Cardiac fibroblast (primary cell): ENCODE measurements around the gene RDX.

Experiments
- DNase-seq, 2 donors: peaks; one replicate each; pipeline versions ENCODE4 v3.0.0 to v3.0.0-alpha.2; 2010; ENCODE audit warnings: low read depth in 2 of 2
- H3K4me3 ChIP-seq, 2 donors: replicated peaks in 1 of 2; 1 replicate in 1 of 2; 2 replicates in 1 of 2; pipeline ENCODE4 v1.5.1; 2011; ENCODE audit warnings: low read depth in 2 of 2, low read length in 2 of 2, mild to moderate bottlenecking in 2 of 2, moderate library complexity in 1 of 2
- TF ChIP-seq, protein P1 (sequence below): IDR thresholded peaks from one replicate; pipeline ENCODE4 v1.5.1; 2011; ENCODE audit warnings: low read depth, mild to moderate bottlenecking, low read length, inconsistent platforms

RDX gene

DNA sequence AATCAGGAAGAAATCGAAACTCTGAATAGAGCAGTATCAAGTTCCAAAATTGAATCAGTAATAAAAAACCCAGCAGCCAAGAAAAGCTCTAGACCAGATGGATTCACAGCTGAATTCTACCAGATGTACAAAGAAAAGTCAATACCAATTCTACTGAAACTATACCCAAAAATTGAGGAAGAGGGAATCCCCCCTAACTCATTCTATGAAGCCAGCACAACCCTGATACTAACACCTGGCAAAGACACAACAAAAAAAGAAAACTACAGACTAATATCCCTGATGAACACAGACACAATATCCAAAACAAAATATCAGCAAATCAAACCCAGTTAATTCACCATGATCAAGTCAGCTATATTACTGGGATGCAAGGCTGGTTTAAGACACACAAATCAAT is 105.5 kb downstream of the RDX start:
- TF ChIP-seq, protein P1, sequence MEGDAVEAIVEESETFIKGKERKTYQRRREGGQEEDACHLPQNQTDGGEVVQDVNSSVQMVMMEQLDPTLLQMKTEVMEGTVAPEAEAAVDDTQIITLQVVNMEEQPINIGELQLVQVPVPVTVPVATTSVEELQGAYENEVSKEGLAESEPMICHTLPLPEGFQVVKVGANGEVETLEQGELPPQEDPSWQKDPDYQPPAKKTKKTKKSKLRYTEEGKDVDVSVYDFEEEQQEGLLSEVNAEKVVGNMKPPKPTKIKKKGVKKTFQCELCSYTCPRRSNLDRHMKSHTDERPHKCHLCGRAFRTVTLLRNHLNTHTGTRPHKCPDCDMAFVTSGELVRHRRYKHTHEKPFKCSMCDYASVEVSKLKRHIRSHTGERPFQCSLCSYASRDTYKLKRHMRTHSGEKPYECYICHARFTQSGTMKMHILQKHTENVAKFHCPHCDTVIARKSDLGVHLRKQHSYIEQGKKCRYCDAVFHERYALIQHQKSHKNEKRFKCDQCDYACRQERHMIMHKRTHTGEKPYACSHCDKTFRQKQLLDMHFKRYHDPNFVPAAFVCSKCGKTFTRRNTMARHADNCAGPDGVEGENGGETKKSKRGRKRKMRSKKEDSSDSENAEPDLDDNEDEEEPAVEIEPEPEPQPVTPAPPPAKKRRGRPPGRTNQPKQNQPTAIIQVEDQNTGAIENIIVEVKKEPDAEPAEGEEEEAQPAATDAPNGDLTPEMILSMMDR, result no peak
- no peak overlapping the region for H3K4me3 ChIP-seq
- DNase-seq, result no peak

GRCh38 chr11:110187731-110188130 is 108.7 kb downstream of the RDX start:
- TF ChIP-seq, protein P1, result no peak
- H3K4me3 ChIP-seq, result no peak overlapping the region
- no peak for DNase-seq

- DNase-seq, result no peak
- H3K4me3 ChIP-seq, result no peak overlapping the region
- TF ChIP-seq, protein P1, result no peak
Observed at GRCh38 chr11:110186867-110187266, 109.5 kb downstream of the RDX start.

DNA sequence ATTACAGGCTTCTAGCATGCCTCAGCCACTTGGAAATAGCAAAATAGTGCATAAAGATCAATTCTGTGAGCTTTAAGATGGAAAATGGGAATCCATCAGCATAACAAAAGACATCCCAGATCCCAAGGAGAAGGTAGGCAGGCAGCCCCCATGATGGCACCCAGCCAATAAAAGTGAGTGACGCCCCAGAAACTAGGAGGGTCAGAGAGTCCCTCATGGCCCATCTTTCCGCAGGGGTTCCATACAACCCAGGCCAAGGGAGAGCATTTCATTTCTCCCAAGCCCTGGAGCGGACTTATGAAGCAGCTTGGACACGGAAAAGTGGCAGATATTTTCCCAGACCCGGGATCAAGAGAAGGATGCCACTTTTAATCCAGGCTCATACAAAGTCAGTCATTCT is 110.0 kb downstream of the RDX start:
- H3K4me3 ChIP-seq, result no peak overlapping the region
- DNase-seq, result no peak
- TF ChIP-seq, protein P1, result no peak

- no peak overlapping the region for H3K4me3 ChIP-seq
- no peak for DNase-seq
- TF ChIP-seq, protein P1, result no peak
Observed at GRCh38 chr11:110185599-110185998, 110.8 kb downstream of the RDX start.

- no peak overlapping the region for H3K4me3 ChIP-seq
- TF ChIP-seq, protein P1, result no peak
- DNase-seq, result peak; percentile 60 to 89
Observed at GRCh38 chr11:110185121-110185591, 111.3 kb downstream of the RDX start.

GRCh38 chr11:110184456-110184855 is 112.0 kb downstream of the RDX start:
- TF ChIP-seq, protein P1, result no peak

More at GRCh38 chr11:110184456-110184855, 112.0 kb downstream of the RDX start:
- DNase-seq, result peak in 1 of 2 donors; percentile 53
- no peak overlapping the region for H3K4me3 ChIP-seq
